Suprapubic skin (tissue), 4 donors: ENCODE results near the gene DGCR8. TPM values are rescaled to one million over a fixed set of nuclear protein-coding genes. Genes with fewer than 3 reads are reported as not detected.

Source experiments
- DNase-seq, 2 donors: peaks; one replicate each; pipeline ENCODE4 v3.0.0-alpha.2; 2019; ENCODE audit warnings: low spot score in 2 of 2
- H3K27ac ChIP-seq: fragments of 200-600 bp; sonication (generic); one replicate; pipeline ENCODE4 v1.5.1; 2019
- H3K27me3 ChIP-seq: fragments of 200-600 bp; sonication (generic); one replicate; pipeline ENCODE4 v1.5.1; 2019
- H3K36me3 ChIP-seq: fragments of 200-600 bp; sonication (generic); one replicate; pipeline ENCODE4 v1.5.1; 2019
- H3K4me1 ChIP-seq: fragments of 200-600 bp; sonication (generic); one replicate; pipeline ENCODE4 v1.5.1; 2019
- H3K4me3 ChIP-seq: fragments of 200-600 bp; sonication (generic); one replicate; pipeline ENCODE4 v1.5.1; 2019; ENCODE audit warnings: mild to moderate bottlenecking
- H3K9me3 ChIP-seq: fragments of 200-600 bp; sonication (generic); one replicate; pipeline ENCODE4 v1.5.1; 2019
- CTCF ChIP-seq, 2 donors: fragments of 200-600 bp in 1 of 2; fragments of 450-650 bp in 1 of 2; sonication (generic) in 1 of 2; IDR thresholded peaks; one replicate each; pipeline ENCODE4 v1.5.1; 2016 to 2019; ENCODE audit warnings: antibody characterized with exemption in 2 of 2, mild to moderate bottlenecking in 1 of 2, moderate library complexity in 1 of 2
- EP300 ChIP-seq: sonication (generic); formaldehyde crosslinking; IDR thresholded peaks from one replicate; pipeline ENCODE4 v1.6.1; 2017; ENCODE audit warnings: antibody characterized with exemption
- POLR2A ChIP-seq, 2 donors: fragments of 450-650 bp; IDR thresholded peaks; one replicate each; pipeline ENCODE4 v1.6.1; 2017; ENCODE audit warnings: antibody characterized with exemption in 2 of 2, mild to moderate bottlenecking in 2 of 2, moderate library complexity in 2 of 2
- POLR2AphosphoS5 ChIP-seq, 3 donors: sonication (generic); formaldehyde crosslinking; IDR thresholded peaks; one replicate each; pipeline ENCODE4 v1.6.1; 2017; ENCODE audit warnings: antibody characterized with exemption in 3 of 3
- WGBS: methylation state at CpG from one replicate; pipeline ENCODE4 v1.1.5; 2018; 5-methylcytosine and 5-hydroxymethylcytosine counted together
- total RNA-seq, 4 donors: library from RNA; depleted of rRNA; stranded (reverse); fragments of >200 nt; gene quantifications; one replicate each; pipeline ENCODE4 v1.1.0, GENCODE V29; 2016

Gene DGCR8
- total RNA-seq, 4 donors from 2014 or later = 22.4 to 69.1 (median 38.0) TPM

GRCh38 chr22:20111045-20111688 is 31.1 kb downstream of the DGCR8 start:
- Histone ChIP-seq H3K36me3 (peaks cover 97% of the 10 kb centered on the region), H3K9me3 (no peaks in the 10 kb centered on the region), H3K4me1 (peaks cover 10% of the 10 kb centered on the region), H3K27ac (no peak overlapping the region), H3K4me3 (no peak overlapping the region), H3K27me3 (no peaks in the 10 kb centered on the region)
- DNase-seq = no peak
- WGBS = 60% methylated on average over 11 of the region's 14 CpGs
- TF ChIP-seq POLR2A (IDR thresholded peaks at IDR 0.05) (no peak), POLR2AphosphoS5 (IDR thresholded peaks at IDR 0.05) (no peak), CTCF (IDR thresholded peaks at IDR 0.05) (peak in 1 of 2 donors; percentile 24), EP300 (no peak)

DNA sequence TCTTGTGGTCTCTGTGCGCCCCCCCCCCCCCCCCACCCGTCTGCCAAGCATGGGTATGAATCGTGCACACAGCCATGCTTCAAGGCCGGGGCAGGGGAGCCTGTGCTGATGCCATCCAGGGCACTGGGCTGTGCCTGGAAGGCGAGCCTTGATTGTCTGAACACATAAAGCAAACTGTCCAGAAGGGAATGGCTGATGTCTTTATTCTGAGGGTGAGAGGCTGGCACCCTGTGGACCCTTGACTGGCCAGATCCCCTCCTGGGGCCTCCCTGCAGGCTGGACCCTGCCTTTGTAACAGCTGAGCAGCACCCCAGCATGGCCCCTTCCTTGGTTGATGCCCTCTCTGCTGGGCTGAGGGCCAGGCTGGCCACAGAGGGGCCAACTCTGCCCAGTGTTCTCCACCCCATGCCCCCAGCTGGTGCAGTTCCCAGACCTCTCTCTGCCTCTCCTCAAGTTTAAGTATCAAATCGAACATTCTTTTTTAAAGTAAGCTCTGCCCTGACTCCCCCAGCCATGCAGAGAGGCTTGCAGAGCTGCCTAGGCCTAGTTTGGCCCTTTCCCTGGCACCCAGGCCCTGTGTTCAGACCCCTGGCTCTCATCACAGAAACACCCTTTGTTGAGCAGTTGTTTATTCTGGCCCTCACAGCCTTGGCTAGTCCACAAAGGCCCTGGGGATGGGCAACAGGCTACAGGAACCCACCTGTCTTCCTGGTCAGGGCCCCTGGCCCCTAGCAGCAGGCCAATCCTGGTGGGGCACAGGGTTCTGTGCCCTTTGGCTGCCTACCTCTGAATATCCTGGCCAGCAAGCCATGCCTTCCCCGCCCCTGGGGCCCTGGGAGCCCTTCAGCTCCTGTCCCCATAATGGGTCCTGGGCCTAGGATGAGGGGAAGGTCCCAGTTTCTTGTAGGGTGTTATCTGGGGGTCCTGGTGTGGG is 31.9 kb downstream of the DGCR8 start:
- TF ChIP-seq POLR2AphosphoS5 (IDR thresholded peaks at IDR 0.05) = no peak
- no peak for TF ChIP-seq POLR2A (IDR thresholded peaks at IDR 0.05)
- TF ChIP-seq EP300 = no peak
- TF ChIP-seq CTCF (IDR thresholded peaks at IDR 0.05) = no peak
- Histone ChIP-seq H3K27me3 (no peaks in the 10 kb centered on the region), H3K4me3 (no peak overlapping the region), H3K27ac (no peak overlapping the region), H3K4me1 (peaks cover 17% of the 10 kb centered on the region), H3K9me3 (no peaks in the 10 kb centered on the region), H3K36me3 (peaks cover 89% of the 10 kb centered on the region)
- WGBS = 91% methylated on average over 6 of the region's 7 CpGs
- no peak for DNase-seq

DNA sequence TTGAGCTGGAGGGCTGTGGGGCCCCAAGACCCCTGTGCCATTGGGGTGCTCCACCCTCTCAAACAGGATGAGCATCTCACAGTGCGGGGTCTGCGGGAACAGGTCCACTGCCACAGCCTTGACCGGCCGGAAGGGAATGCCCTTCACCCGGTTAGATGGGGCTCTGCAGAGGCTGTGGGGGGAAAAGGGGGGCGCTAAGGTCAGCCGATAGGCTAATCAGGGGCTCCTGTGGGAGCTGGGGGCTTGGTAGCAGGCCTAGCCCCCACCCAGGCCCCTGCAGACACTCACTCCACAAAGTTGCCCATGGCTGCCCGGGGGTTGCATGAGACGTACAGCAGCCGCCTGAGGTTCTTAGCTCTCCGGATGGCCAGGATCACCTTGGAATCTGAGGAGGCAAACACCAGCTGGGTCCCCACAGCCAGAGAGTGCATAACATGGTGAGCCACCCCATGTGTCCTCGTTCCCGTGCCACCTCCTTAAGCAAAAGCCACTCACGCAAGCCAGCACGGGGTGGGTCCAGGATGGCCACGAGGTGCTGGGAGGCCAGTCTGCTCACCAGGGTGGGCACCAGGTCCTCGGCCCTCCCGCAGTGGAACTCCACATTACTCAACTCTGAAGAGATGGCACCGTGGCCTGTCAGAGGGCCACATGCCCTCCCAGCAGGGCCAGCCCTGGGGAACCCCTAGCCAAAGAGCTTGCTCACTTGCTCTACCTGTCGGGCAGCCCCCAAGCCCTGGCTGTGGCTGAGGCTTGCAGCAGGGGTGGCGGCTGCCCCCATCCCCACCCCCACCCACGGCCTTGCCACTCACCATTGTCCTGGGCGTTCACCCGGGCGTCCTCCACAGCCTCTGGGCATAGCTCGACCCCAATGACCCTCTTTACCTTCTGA is 32.8 kb downstream of the DGCR8 start:
- no peak for DNase-seq
- H3K27ac ChIP-seq = no peak overlapping the region
- TF ChIP-seq POLR2AphosphoS5 (IDR thresholded peaks at IDR 0.05) = no peak
- TF ChIP-seq CTCF (IDR thresholded peaks at IDR 0.05) = no peak
- no peak for TF ChIP-seq POLR2A (IDR thresholded peaks at IDR 0.05)
- TF ChIP-seq EP300 = no peak
- 82% methylated on average over 14 of the region's 26 CpGs for whole genome bisulfite sequencing
- no peaks in the 10 kb centered on the region for H3K9me3 ChIP-seq
- H3K27me3 ChIP-seq = no peaks in the 10 kb centered on the region
- peaks cover 18% of the 10 kb centered on the region for H3K4me1 ChIP-seq
- no peak overlapping the region for H3K4me3 ChIP-seq
- peaks cover 80% of the 10 kb centered on the region for H3K36me3 ChIP-seq

DNA sequence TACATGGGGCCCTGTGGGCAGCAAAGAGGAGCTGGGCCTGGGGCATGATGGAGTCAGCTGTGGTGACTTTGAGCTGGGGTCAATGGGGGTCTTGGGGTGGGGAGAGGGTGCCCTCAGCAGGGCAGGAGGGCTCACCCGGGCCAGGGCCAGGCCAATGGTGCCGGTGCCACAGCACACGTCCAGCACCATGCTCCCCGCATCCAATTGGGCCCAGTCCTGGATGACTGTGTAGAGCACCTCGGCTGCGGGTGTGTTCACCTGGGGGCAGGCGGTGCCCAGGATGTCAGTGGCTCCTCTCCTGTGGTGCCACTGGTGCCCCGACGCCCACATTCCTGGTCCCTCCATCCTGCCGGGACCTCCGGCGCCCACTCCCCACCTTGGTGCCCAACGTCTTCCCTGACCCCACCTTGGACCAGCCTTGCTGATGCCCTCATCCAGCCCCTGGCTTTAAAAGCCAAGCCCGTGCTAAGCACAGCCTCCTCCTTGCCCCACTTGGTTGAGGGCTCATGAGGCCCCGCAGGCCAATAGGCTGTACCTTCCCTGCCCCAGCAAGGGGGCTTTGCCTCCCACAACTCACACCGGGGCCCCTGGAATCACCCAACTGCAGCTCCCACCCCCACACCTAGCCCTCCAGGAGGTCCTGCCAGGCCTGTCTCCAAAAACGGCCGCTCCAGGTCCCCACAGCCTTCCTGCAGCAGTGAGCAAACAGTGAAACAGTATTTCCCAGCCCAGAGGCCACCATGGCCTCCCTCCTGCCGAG is 33.7 kb downstream of the DGCR8 start:
- DNase-seq = no peak
- TF ChIP-seq CTCF (IDR thresholded peaks at IDR 0.05) (no peak), POLR2A (IDR thresholded peaks at IDR 0.05) (no peak), POLR2AphosphoS5 (IDR thresholded peaks at IDR 0.05) (no peak), EP300 (no peak)
- H3K4me1 ChIP-seq = peaks cover 27% of the 10 kb centered on the region
- no peaks in the 10 kb centered on the region for H3K9me3 ChIP-seq
- no peak overlapping the region for H3K27ac ChIP-seq
- no peaks in the 10 kb centered on the region for H3K27me3 ChIP-seq
- no peak overlapping the region for H3K4me3 ChIP-seq
- peaks cover 72% of the 10 kb centered on the region for H3K36me3 ChIP-seq
- 86% methylated on average over 14 of the region's 19 CpGs for WGBS
